Ishikawa (cell line): Measurements from ENCODE around the gene RPS6KA5.

Source experiments
- CEBPB ChIP-seq: IDR thresholded peaks from 2 replicates; pipeline ENCODE4 v1.6.1; 2012
- CREB1 ChIP-seq: IDR thresholded peaks from 2 replicates; pipeline ENCODE4 v1.6.1; 2012; ENCODE audit warnings: low read depth
- EGR1 ChIP-seq: IDR thresholded peaks from 2 replicates; pipeline ENCODE4 v1.6.1; 2012
- EP300 ChIP-seq: IDR thresholded peaks from 2 replicates; pipeline ENCODE4 v1.6.1; 2012; ENCODE audit warnings: borderline replicate concordance
- FOXM1 ChIP-seq: IDR thresholded peaks from 2 replicates; pipeline ENCODE4 v1.6.1; 2012; ENCODE audit warnings: low read depth, borderline replicate concordance
- NFIC ChIP-seq: IDR thresholded peaks from 2 replicates; pipeline ENCODE4 v1.6.1; 2012
- RAD21 ChIP-seq: IDR thresholded peaks from 2 replicates; pipeline ENCODE4 v1.6.1; 2012; ENCODE audit warnings: low read depth
- TAF1 ChIP-seq: IDR thresholded peaks from 2 replicates; pipeline ENCODE4 v1.6.1; 2012; ENCODE audit warnings: low read depth, mild to moderate bottlenecking
- TCF12 ChIP-seq: IDR thresholded peaks from 2 replicates; pipeline ENCODE4 v1.6.1; 2012; ENCODE audit warnings: low read depth
- TEAD4 ChIP-seq: IDR thresholded peaks from 2 replicates; pipeline ENCODE4 v1.6.1; 2012
- YY1 ChIP-seq: IDR thresholded peaks from 2 replicates; pipeline ENCODE4 v1.6.1; 2012; ENCODE audit warnings: low read depth
- ZBTB7A ChIP-seq: IDR thresholded peaks from 2 replicates; pipeline ENCODE4 v1.6.1; 2012; ENCODE audit warnings: low read depth
- TF ChIP-seq, protein P1 (sequence below): IDR thresholded peaks from 2 replicates; pipeline ENCODE4 v1.6.1; 2012; ENCODE audit warnings: low read depth, mild to moderate bottlenecking
- TF ChIP-seq, protein P2 (sequence below): IDR thresholded peaks from 2 replicates; pipeline ENCODE4 v1.6.1; 2012
- TF ChIP-seq, protein P3 (sequence below): IDR thresholded peaks from 2 replicates; pipeline ENCODE4 v1.6.1; 2012

RPS6KA5 gene

DNA sequence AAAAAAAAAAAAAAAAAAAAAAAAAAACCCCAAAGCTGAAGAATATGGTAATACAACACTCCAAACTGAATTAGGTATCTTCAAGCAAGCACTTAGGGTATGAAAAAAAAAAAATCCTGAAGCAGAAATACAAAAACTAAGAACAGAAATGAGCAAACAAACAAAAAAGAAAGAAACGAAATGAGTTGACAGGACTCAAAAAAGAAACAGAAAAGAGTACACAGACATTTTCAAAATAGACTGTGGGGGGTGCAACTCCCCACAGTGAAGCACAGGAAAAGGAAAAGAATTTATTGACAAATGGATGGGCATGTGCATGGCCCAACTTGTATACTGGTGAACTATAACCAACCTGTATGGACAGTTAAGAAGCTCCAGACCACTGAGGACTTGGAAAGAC is 24.6 kb downstream of the RPS6KA5 start:
- TF ChIP-seq ZBTB7A (no peak), EGR1 (no peak), EP300 (no peak), NFIC (no peak), FOXM1 (no peak)
- TF ChIP-seq, protein P1, sequence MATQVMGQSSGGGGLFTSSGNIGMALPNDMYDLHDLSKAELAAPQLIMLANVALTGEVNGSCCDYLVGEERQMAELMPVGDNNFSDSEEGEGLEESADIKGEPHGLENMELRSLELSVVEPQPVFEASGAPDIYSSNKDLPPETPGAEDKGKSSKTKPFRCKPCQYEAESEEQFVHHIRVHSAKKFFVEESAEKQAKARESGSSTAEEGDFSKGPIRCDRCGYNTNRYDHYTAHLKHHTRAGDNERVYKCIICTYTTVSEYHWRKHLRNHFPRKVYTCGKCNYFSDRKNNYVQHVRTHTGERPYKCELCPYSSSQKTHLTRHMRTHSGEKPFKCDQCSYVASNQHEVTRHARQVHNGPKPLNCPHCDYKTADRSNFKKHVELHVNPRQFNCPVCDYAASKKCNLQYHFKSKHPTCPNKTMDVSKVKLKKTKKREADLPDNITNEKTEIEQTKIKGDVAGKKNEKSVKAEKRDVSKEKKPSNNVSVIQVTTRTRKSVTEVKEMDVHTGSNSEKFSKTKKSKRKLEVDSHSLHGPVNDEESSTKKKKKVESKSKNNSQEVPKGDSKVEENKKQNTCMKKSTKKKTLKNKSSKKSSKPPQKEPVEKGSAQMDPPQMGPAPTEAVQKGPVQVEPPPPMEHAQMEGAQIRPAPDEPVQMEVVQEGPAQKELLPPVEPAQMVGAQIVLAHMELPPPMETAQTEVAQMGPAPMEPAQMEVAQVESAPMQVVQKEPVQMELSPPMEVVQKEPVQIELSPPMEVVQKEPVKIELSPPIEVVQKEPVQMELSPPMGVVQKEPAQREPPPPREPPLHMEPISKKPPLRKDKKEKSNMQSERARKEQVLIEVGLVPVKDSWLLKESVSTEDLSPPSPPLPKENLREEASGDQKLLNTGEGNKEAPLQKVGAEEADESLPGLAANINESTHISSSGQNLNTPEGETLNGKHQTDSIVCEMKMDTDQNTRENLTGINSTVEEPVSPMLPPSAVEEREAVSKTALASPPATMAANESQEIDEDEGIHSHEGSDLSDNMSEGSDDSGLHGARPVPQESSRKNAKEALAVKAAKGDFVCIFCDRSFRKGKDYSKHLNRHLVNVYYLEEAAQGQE, result no peak
- TF ChIP-seq, protein P2, sequence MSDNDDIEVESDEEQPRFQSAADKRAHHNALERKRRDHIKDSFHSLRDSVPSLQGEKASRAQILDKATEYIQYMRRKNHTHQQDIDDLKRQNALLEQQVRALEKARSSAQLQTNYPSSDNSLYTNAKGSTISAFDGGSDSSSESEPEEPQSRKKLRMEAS, result no peak

DNA sequence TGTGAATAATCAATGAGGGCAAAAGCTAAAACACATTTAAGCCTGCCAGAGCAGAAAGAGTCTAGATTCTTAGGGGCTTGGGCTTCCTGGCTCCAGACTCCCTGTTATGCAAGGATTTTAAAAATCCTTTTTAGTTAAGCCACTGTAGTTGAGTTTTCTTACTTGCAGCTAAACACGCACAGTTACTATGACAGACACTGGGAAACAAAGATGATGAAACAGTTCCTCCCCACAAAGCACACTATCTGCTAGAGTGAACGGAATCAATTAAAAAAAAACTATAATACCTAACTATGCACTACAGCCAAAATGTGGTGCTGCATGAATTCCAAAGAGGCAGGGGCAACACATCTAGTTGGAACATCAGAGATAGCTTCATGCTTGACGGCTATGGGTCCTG is 28.2 kb downstream of the RPS6KA5 start:
- no peak for TF ChIP-seq NFIC
- TF ChIP-seq TEAD4, result no peak
- TF ChIP-seq CREB1, result no peak
- TF ChIP-seq EGR1, result no peak
- TF ChIP-seq, protein P1, result no peak
- no peak for TF ChIP-seq ZBTB7A
- TF ChIP-seq CEBPB, result no peak
- TF ChIP-seq TAF1, result no peak

DNA sequence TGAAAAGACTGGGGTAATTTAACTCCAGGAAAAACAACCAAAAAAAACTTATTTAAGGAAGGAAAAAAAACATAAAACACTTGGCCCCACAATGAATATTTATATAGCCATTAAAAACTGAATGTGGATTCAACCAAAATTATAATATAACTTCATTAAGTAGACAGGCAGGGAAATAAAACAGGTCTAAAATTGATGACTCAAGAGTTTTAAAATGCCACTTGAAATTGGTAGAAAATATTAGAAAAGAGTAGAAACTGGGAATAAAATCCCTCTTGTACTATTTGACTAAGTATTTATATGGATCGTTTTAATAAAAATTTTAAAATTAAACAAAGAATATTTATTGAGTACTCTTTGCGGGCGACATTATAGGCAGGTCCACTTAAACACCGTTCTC is 28.8 kb downstream of the RPS6KA5 start:
- TF ChIP-seq YY1, result no peak
- TF ChIP-seq, protein P1, result no peak
- TF ChIP-seq CREB1, result no peak
- no peak for TF ChIP-seq TAF1
- no peak for TF ChIP-seq RAD21
- no peak for TF ChIP-seq FOXM1
- no peak for TF ChIP-seq TEAD4
- no peak for TF ChIP-seq ZBTB7A
- TF ChIP-seq, protein P3, sequence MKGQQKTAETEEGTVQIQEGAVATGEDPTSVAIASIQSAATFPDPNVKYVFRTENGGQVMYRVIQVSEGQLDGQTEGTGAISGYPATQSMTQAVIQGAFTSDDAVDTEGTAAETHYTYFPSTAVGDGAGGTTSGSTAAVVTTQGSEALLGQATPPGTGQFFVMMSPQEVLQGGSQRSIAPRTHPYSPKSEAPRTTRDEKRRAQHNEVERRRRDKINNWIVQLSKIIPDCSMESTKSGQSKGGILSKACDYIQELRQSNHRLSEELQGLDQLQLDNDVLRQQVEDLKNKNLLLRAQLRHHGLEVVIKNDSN, result no peak
- TF ChIP-seq TCF12, result no peak
- no peak for TF ChIP-seq EP300
- TF ChIP-seq, protein P2, result no peak

DNA sequence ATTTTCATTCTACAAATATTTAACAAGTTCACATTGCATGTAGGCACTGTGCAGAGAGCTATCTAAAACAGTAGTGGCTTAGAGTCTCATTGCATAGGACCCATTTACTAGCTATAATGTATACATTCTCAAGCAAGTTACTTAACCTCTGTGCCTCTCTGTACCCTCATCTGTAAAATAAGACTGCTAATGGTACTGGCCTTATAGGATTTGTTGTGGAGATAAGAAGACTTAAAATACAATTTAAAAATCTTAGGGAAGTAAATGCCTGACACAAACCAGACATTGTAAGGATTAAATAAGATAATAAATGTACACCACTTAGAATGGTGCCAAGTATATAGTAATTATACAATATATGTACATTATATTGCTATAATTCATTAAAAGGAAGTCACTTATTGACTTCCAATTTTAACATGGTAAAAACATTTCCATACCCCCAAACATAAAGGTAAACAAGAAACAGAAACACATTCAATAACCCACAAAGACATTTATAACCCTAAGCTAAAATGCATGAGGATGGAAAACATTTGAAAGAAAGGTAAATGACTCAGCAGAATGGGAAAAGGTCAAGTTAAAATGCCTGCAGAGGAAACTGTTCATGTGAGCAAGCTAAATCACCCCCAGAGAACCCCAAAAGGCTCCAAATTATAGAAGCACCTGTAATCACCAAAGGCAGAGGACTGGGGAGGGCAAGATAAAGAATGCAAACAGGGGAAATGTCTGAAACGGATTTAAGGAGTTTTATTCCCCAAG is 30.8 kb downstream of the RPS6KA5 start:
- no peak for TF ChIP-seq TCF12
- no peak for TF ChIP-seq FOXM1
- no peak for TF ChIP-seq CREB1
- TF ChIP-seq TAF1, result no peak
- no peak for TF ChIP-seq RAD21

DNA sequence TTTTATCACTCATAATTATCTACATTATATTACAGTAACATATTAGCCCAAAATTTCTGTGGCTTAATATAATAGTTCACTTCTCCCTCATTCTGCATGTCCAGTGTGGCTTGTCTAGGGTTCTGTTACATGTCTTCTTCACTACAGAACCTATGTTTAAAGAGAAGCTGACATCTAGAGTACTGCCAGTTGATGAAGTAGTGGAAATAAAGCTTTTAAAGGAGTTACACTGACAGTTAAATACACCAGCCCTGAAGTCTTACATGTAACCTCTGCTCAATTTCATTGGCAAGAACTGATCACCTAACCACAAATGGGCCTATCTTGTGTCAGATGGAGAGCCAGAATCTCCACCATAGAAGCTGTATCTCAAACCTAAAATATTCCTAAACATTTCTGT is 32.9 kb downstream of the RPS6KA5 start:
- TF ChIP-seq NFIC, result no peak
- TF ChIP-seq EP300, result no peak
- no peak for TF ChIP-seq CREB1
- TF ChIP-seq, protein P2, result no peak
- no peak for TF ChIP-seq CEBPB
- no peak for TF ChIP-seq TAF1
- TF ChIP-seq TEAD4, result no peak
- TF ChIP-seq TCF12, result no peak
- no peak for TF ChIP-seq EGR1
- TF ChIP-seq, protein P3, result no peak
- TF ChIP-seq ZBTB7A, result no peak
- TF ChIP-seq YY1, result no peak
- TF ChIP-seq, protein P1, result no peak
- TF ChIP-seq RAD21, result no peak
- no peak for TF ChIP-seq FOXM1
